ENCODE measurements around the gene OR14I1. TPM values are rescaled to one million over a fixed set of nuclear protein-coding genes. Genes with fewer than 3 reads are reported as not detected.

Gene OR14I1
- total RNA-seq, 3 donors from 2014 or later (not counting 1 experiment from before 2014, with no cell fraction given) = not detected

DNA sequence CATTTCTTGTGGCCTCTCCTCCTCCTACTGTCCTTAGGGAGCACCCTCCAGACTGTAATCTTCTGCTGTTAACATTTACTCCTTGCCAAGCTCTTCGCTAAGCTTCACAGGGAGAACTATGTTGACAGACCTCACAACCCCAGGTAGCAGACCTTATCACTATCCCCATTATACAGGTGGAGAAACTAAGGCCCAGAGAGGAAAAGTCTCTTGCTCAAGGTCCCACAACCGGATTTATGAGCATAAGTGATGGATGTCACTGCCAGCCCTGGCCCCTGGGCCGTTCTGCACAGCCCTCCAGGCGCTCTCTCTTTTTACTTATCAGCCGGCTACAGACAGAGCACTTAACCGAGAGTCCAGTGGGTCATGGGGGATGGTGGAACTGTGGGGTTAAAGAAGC, 34.9 kb upstream of the OR14I1 start:
- H3K27me3 ChIP-seq (ENCODE audit: control insufficient read depth, insufficient read depth, low read length) = no peaks in the 10 kb centered on the region
- TF ChIP-seq, protein P1, sequence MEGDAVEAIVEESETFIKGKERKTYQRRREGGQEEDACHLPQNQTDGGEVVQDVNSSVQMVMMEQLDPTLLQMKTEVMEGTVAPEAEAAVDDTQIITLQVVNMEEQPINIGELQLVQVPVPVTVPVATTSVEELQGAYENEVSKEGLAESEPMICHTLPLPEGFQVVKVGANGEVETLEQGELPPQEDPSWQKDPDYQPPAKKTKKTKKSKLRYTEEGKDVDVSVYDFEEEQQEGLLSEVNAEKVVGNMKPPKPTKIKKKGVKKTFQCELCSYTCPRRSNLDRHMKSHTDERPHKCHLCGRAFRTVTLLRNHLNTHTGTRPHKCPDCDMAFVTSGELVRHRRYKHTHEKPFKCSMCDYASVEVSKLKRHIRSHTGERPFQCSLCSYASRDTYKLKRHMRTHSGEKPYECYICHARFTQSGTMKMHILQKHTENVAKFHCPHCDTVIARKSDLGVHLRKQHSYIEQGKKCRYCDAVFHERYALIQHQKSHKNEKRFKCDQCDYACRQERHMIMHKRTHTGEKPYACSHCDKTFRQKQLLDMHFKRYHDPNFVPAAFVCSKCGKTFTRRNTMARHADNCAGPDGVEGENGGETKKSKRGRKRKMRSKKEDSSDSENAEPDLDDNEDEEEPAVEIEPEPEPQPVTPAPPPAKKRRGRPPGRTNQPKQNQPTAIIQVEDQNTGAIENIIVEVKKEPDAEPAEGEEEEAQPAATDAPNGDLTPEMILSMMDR (IDR thresholded peaks at IDR 0.05) = no peak
- H3K4me1 ChIP-seq (ENCODE audit: control insufficient read depth, insufficient read depth, low read length) = no peaks in the 10 kb centered on the region
- H3K27ac ChIP-seq (ENCODE audit: low read length) = no peak overlapping the region
- Mint-ChIP-seq H3K4me1 (no peaks in the 10 kb centered on the region), H3K36me3 (no peaks in the 10 kb centered on the region), H3K27me3 (ENCODE audit: low read depth in 2 of 2) (peaks cover 7 to 9% of the 10 kb centered on the region in 2 donors), H3K4me3 (no peak overlapping the region), H3K9me3 (peaks cover 0 to 4% of the 10 kb centered on the region in 2 donors), H3K27ac (no peak overlapping the region)
- no peak overlapping the region for H3K4me3 ChIP-seq (ENCODE audit: low read length)
- H3K9me3 ChIP-seq (ENCODE audit: control insufficient read depth, insufficient read depth, low read length) = no peaks in the 10 kb centered on the region
- H3K36me3 ChIP-seq (ENCODE audit: control insufficient read depth, insufficient read depth, low read length) = no peaks in the 10 kb centered on the region
- DNase-seq (no peak), ATAC-seq (no peak)
- intact Hi-C loops (cut with micrococcal nuclease) = no loop called here
- WGBS (ENCODE audit: insufficient coverage) = 81% methylated on average over 6 of the region's 6 CpGs

DNA sequence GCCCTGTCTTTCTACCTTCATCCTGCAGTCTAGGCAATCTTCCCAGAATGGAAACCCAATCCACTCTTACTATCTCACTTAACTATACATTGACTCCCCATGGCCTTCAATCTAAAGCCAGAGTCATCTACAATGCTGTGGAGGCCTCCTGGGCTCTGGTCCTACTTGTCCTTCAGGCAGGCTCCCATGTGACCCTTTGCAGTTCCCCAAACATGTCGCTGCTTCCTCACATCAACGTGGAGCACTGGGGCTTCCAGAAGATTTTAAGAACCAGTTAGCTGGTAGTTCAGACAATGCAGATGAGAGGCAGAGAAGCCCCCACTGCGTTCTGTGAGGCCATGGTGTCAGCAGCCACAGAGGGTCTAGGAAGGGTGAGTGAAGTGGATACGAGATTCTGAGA, 34.4 kb upstream of the OR14I1 start:
- Mint-ChIP-seq H3K36me3 (no peaks in the 10 kb centered on the region), H3K27me3 (ENCODE audit: low read depth in 2 of 2) (peaks cover 7 to 8% of the 10 kb centered on the region in 2 donors), H3K27ac (no peak overlapping the region), H3K4me1 (no peaks in the 10 kb centered on the region), H3K9me3 (peaks cover 0 to 4% of the 10 kb centered on the region in 2 donors), H3K4me3 (no peak overlapping the region)
- Histone ChIP-seq H3K36me3 (ENCODE audit: control insufficient read depth, insufficient read depth, low read length) (no peaks in the 10 kb centered on the region), H3K9me3 (ENCODE audit: control insufficient read depth, insufficient read depth, low read length) (no peaks in the 10 kb centered on the region), H3K27me3 (ENCODE audit: control insufficient read depth, insufficient read depth, low read length) (no peaks in the 10 kb centered on the region), H3K4me3 (ENCODE audit: low read length) (no peak overlapping the region), H3K27ac (ENCODE audit: low read length) (no peak overlapping the region), H3K4me1 (ENCODE audit: control insufficient read depth, insufficient read depth, low read length) (no peaks in the 10 kb centered on the region)
- intact Hi-C loops (cut with micrococcal nuclease) = no loop called here
- WGBS (ENCODE audit: insufficient coverage) = 75% methylated on average over 4 of the region's 4 CpGs
- TF ChIP-seq, protein P1 (IDR thresholded peaks at IDR 0.05) = no peak
- ATAC-seq (no peak), DNase-seq (no peak)

DNA sequence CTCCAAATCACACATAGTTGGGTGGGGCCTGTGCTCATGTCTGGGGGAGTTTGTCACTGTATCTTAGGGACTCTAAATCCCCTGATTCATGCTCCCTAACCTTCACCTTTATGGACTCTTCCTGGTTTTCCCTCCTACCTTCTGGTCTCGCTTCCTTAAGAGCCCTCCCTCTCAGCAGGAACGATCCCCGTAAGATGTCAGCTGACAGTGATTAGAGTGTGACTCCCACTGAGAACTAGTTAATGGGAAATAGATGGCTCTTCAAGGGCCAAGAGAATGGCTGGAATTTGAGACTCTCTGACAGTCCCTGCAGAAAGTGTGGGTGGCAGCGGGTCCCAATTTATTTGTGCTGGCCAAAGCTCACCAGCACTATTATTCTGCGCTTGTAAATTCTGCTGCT, 31.0 kb upstream of the OR14I1 start:
- no peaks in the 10 kb centered on the region for H3K4me1 Mint-ChIP-seq
- no peak overlapping the region for H3K27ac ChIP-seq (ENCODE audit: low read length)
- H3K4me3 ChIP-seq (ENCODE audit: low read length) = no peak overlapping the region
- H3K27me3 Mint-ChIP-seq (ENCODE audit: low read depth in 2 of 2) = peaks cover 7 to 8% of the 10 kb centered on the region in 2 donors
- no peak for ATAC-seq
- intact Hi-C loops (cut with micrococcal nuclease) = no loop called here
- no peaks in the 10 kb centered on the region for H3K36me3 ChIP-seq (ENCODE audit: control insufficient read depth, insufficient read depth, low read length)
- H3K27ac Mint-ChIP-seq = no peak overlapping the region
- no peaks in the 10 kb centered on the region for H3K36me3 Mint-ChIP-seq
- TF ChIP-seq, protein P1 (IDR thresholded peaks at IDR 0.05) = no peak
- no peaks in the 10 kb centered on the region for H3K4me1 ChIP-seq (ENCODE audit: control insufficient read depth, insufficient read depth, low read length)
- H3K27me3 ChIP-seq (ENCODE audit: control insufficient read depth, insufficient read depth, low read length) = no peaks in the 10 kb centered on the region
- H3K4me3 Mint-ChIP-seq = no peak overlapping the region
- H3K9me3 Mint-ChIP-seq = peaks cover 0 to 4% of the 10 kb centered on the region in 2 donors
- DNase-seq = no peak
- H3K9me3 ChIP-seq (ENCODE audit: control insufficient read depth, insufficient read depth, low read length) = no peaks in the 10 kb centered on the region
- WGBS (ENCODE audit: insufficient coverage) = 89% methylated on average over 5 of the region's 5 CpGs

Measured in natural killer cell (primary cell).